ENCODE results near the gene ARHGEF16. TPM values are rescaled to one million over a fixed set of nuclear protein-coding genes. Genes with fewer than 3 reads are reported as not detected.

Gene ARHGEF16
- total RNA-seq (ENCODE audit: low replicate concordance) = 0.18 TPM in 1 of 2 replicates, not detected in the other

GRCh38 chr1:3453891-3454810 lies at the start of gene ARHGEF16:
ARHGEF16 (plus strand) TSS chr1:3454665; CDS start chr1:3463085, 8,420 bp downstream.
- peak; percentile 11 for DNase-seq (ENCODE audit: low read depth)
- H3K4me3 ChIP-seq (ENCODE audit: low read depth, low read length) = no peak within 1 kb of the TSS

GRCh38 chr1:3404801-3405200 lies 49.7 kb upstream of the ARHGEF16 start:
- no peak for DNase-seq (ENCODE audit: low read depth)
- H3K4me3 ChIP-seq (ENCODE audit: low read depth, low read length) = no peak overlapping the region
- no peak for TF ChIP-seq CTCF (IDR thresholded peaks at IDR 0.05; ENCODE audit: insufficient read depth, low read length)

More at GRCh38 chr1:3453891-3454810, at the start of gene ARHGEF16:
- TF ChIP-seq CTCF (IDR thresholded peaks at IDR 0.05; ENCODE audit: insufficient read depth, low read length) = peak; percentile 36

- DNase-seq (ENCODE audit: low read depth) = no peak
- H3K4me3 ChIP-seq (ENCODE audit: low read depth, low read length) = no peak overlapping the region
- no peak for TF ChIP-seq CTCF (IDR thresholded peaks at IDR 0.05; ENCODE audit: insufficient read depth, low read length)
Observed at GRCh38 chr1:3405491-3405890, 49.0 kb upstream of the ARHGEF16 start.

GRCh38 chr1:3405974-3406867 lies 48.2 kb upstream of the ARHGEF16 start:
- no peak for TF ChIP-seq CTCF (IDR thresholded peaks at IDR 0.05; ENCODE audit: insufficient read depth, low read length)
- no peak overlapping the region for H3K4me3 ChIP-seq (ENCODE audit: low read depth, low read length)
- no peak for DNase-seq (ENCODE audit: low read depth)

GRCh38 chr1:3407021-3407420 lies 47.4 kb upstream of the ARHGEF16 start:
- DNase-seq (ENCODE audit: low read depth) = no peak
- H3K4me3 ChIP-seq (ENCODE audit: low read depth, low read length) = no peak overlapping the region
- no peak for TF ChIP-seq CTCF (IDR thresholded peaks at IDR 0.05; ENCODE audit: insufficient read depth, low read length)

- H3K4me3 ChIP-seq (ENCODE audit: low read depth, low read length) = no peak overlapping the region
- DNase-seq (ENCODE audit: low read depth) = no peak
- no peak for TF ChIP-seq CTCF (IDR thresholded peaks at IDR 0.05; ENCODE audit: insufficient read depth, low read length)
Observed at GRCh38 chr1:3408751-3409266, 45.7 kb upstream of the ARHGEF16 start.

Data from fibroblast of the aortic adventitia (primary cell).